Fibroblast of pulmonary artery (primary cell): ENCODE data around the gene TENM4.

ENCODE experiments used
- DNase-seq: peaks from one replicate; pipeline ENCODE4 v3.0.0-alpha.2; 2010; ENCODE audit warnings: low read depth
- H3K4me3 ChIP-seq: replicated peaks from 2 replicates; pipeline ENCODE4 v1.5.1; 2011; ENCODE audit warnings: low read depth, mild to moderate bottlenecking, control low read depth, low read length, moderate library complexity
- TF ChIP-seq, protein P1 (sequence below): IDR thresholded peaks from 2 replicates; pipeline ENCODE4 v1.5.1; 2011; ENCODE audit warnings: mild to moderate bottlenecking, control low read depth, low read length, inconsistent platforms; ENCODE audit errors: missing control alignments

The TENM4 gene

DNA sequence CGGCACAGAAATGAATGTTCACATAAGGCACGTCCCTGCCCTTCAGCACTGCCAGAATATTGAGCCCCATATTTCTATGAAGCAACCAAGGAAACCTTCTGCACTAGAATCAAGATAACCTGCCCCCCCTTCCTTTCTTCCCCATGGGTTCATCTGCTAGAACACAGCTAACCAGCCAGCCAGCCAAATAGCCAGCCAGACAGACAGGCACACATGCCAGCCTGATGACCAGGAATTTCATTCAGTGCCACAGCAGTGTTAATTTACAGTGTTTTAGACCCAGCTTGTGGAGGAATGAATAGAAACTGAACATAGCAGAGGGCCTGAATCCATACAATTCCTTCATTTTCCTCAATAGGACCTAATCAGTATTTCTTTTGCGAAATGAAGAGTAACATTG, 57.0 kb downstream of the TENM4 start:
- no peak for DNase-seq
- H3K4me3 ChIP-seq, result no peak overlapping the region
- TF ChIP-seq, protein P1, sequence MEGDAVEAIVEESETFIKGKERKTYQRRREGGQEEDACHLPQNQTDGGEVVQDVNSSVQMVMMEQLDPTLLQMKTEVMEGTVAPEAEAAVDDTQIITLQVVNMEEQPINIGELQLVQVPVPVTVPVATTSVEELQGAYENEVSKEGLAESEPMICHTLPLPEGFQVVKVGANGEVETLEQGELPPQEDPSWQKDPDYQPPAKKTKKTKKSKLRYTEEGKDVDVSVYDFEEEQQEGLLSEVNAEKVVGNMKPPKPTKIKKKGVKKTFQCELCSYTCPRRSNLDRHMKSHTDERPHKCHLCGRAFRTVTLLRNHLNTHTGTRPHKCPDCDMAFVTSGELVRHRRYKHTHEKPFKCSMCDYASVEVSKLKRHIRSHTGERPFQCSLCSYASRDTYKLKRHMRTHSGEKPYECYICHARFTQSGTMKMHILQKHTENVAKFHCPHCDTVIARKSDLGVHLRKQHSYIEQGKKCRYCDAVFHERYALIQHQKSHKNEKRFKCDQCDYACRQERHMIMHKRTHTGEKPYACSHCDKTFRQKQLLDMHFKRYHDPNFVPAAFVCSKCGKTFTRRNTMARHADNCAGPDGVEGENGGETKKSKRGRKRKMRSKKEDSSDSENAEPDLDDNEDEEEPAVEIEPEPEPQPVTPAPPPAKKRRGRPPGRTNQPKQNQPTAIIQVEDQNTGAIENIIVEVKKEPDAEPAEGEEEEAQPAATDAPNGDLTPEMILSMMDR, result no peak

DNA sequence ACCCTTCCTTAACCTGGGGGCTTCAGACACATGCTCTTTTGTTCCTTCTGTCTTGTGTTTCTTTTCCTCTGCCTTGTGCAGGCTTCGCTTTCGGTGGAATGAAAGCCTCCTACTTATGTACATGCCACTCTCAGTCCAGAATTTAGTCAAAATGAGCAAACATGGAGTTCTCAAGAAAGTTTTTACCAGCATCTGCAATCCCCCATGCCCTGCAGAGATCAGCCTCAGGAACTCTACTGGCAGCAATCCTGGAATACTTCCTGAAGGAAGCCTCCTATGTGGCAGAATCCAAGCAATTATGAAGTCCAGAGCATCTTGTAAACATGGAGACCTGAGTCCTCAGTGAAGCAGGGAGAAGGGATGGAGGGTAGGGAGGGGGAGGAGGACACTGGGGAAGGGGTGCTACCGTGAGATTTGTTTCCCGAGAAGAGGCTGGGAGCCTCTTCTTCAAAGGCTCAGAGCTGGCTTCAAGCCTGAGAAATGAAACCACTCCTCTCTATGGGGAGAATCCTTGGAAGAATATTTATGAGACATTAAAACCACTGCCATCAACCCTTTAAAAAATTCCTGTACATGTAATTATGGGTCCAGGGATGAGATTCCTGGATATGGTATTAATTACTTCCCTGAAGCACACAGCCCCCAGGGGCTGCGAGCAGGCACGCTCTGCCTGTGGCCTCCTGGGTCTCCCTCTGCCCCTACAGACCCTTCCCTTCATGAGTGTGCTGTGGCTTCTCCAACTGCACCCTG, 58.4 kb downstream of the TENM4 start:
- TF ChIP-seq, protein P1, result no peak
- H3K4me3 ChIP-seq, result no peak overlapping the region
- no peak for DNase-seq

DNA sequence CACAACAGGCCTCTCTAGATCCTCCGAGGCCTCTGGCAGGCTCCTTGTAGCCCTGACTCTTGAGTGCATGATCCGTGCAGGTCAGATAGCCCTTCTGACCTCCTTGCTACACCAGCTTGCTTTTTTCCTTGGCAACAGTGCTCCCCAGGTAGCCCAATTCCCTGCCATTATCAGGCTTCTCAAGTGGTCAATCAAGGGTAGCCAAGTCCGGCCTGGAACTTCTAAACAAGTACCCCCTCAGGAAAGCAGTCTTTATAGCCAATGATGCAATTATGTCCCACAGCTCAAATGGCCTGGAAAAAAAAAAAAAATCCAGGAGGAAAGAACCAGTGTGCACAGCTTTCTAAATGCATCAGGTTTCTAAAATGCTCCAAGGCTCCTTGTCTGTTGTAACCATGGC, 59.8 kb downstream of the TENM4 start:
- H3K4me3 ChIP-seq, result no peak overlapping the region
- no peak for DNase-seq
- TF ChIP-seq, protein P1, result no peak

DNA sequence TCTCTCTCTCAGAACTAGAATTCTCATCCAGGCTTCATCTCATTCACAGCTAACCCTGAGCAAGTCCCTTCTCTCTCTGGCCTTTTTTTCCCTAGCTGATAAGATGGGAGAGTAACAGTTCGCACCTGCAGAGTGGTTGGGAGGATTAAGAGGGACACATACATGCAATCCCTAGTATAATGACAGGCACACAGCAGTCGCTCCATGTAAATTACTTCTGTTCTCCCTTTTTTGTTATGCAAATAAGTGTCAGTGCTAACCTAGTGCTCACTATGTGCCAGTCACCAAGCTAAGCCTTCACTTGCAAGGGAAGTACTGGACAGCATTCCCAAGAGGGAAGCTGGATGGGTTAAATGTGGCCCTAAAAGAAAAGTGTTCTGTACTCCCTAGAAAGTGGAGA, 63.4 kb downstream of the TENM4 start:
- no peak for DNase-seq
- no peak overlapping the region for H3K4me3 ChIP-seq
- TF ChIP-seq, protein P1, result no peak

DNA sequence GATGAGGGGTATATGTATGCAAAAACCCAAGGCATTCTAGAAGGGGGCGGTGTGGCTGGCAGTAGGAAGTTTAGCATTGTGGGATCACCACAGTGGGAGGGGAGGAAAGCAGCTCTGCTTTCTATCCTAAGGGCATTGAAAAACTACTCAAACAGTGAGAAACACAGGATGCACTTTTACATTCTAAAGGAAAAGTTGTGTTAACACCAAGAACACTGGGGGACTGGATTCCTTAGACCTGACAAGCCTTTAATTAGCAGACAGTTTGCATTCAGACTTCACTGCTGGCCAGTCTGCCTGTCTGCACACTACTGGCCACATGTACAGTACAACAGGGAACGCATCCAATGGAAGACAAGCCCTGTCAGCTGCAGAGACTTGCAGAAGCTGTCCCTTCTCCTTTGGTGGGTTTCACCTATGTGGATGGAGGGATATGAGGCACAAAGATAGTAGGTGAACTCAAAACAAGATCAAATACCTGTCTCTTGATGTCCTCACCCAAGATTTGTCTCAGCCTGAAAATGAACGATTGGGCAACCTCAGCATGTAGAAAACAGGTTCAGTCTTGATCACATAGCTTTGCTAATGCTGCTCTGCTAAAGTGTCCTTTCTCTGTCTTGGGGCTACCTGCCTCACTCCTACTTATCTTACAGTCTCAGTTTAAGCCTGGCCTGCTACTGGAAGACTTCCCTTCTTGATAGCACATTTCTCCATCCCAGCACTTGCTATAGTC, 64.8 kb downstream of the TENM4 start:
- DNase-seq, result no peak
- no peak overlapping the region for H3K4me3 ChIP-seq
- TF ChIP-seq, protein P1, result no peak

DNA sequence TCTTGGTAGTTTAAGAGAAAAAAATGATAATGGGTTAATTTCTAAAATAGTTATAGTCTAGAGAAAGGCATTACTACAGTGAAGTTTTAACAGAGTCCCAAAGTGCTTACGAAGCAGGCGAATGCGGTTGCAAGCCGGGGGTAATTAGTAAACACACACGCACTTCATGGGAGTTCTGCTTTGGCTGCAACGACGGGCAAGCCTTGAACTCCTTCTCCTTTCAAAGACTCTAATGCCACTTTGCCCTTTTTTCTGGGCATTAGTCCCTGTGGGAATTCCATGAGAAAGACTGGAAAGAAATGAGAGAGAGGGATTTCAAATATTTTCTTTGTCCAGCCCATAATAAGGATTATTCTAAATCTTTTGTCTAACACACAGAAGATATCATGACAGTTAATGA, 66.1 kb downstream of the TENM4 start:
- DNase-seq, result no peak
- TF ChIP-seq, protein P1, result no peak

More for the DNA sequence above, 66.1 kb downstream of the TENM4 start:
- H3K4me3 ChIP-seq, result no peak overlapping the region
